OCI-LY1 (cell line): Measurements from ENCODE around the gene MLPH.

Source experiments
- CTCF ChIP-seq: fragments of 200-600 bp; sonication (generic), shearing (Covaris generic); IDR thresholded peaks from 2 replicates; pipeline ENCODE4 v1.5.1; 2017; ENCODE audit warnings: mild to moderate bottlenecking, antibody characterized with exemption, low read length, moderate library complexity, mixed read lengths
- EZH2 ChIP-seq: fragments of 200-600 bp; sonication (generic), shearing (Covaris generic); IDR thresholded peaks from 2 replicates; pipeline ENCODE4 v1.8.0; 2017; ENCODE audit warnings: borderline replicate concordance, mixed run types, mild to moderate bottlenecking, antibody characterized with exemption, low read length, moderate library complexity, mixed read lengths

GRCh38 chr2:237467447-237468179 is 19.4 kb upstream of the MLPH start:
- TF ChIP-seq CTCF (no peak), EZH2 (no peak)
